Islet precursor cell (in vitro differentiated cells): Measurements from ENCODE around the gene TAS1R3.

Experiments
- DNase-seq: peaks from one replicate; pipeline ENCODE4 v3.0.0-alpha.2; 2018

The TAS1R3 gene

GRCh38 chr1:1324524-1325287 is 6.4 kb upstream of the TAS1R3 start, which contains the start of the genes CPTP and INTS11:
CPTP (plus strand) TSS chr1:1324802; CDS start chr1:1326911, 2,109 bp downstream.
INTS11 (minus strand) TSS chr1:1324660; CDS start chr1:1324608, 52 bp downstream.
- peak; percentile 96 for DNase-seq

DNA sequence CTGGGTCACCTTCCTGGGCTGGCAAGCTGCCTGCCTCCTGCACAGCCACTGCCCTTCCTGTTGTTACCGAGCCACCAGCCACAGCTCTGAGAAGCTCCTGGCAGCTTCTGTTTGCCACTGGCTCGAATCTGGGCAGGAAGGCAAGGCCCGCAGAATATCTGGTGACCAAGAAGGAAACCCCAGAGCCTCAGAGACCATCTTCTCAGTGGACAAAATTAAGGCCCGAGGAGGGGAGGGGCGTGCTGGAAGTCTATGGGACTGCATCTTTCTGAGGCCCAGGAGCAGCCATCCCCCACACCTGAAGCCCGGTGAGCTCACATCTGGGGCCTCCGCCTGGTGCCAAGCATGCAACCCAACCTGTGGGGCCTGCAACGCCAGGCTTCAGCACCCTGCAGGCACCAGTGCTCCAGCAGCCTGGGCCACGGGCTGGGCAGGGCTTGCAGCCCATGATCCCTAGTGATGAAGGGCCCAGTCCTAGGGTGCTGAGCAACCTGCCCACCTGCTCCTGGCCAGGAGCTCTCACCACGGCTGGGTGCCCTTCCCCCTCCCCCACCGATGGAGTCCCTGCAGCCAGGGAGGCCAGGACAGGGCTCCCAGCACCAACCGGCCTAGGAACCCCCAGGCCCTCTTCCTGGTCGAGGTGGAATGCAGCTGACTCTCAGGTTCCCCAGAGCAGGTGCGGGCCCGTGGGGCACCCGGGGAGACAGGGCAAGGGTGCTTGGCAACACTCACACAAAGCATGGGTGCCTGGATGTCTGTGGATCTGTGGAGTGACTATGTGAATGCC is 5.6 kb upstream of the TAS1R3 start:
- no peak for DNase-seq

- DNase-seq = no peak
Observed at GRCh38 chr1:1326075-1326605, 4.9 kb upstream of the TAS1R3 start.

DNA sequence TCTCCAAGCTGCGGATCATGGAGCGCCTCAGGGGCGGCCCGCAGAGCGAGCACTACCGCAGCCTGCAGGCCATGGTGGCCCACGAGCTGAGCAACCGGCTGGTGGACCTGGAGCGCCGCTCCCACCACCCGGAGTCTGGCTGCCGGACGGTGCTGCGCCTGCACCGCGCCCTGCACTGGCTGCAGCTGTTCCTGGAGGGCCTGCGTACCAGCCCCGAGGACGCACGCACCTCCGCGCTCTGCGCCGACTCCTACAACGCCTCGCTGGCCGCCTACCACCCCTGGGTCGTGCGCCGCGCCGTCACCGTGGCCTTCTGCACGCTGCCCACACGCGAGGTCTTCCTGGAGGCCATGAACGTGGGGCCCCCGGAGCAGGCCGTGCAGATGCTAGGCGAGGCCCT is 3.8 kb upstream of the TAS1R3 start:
- no peak for DNase-seq

DNA sequence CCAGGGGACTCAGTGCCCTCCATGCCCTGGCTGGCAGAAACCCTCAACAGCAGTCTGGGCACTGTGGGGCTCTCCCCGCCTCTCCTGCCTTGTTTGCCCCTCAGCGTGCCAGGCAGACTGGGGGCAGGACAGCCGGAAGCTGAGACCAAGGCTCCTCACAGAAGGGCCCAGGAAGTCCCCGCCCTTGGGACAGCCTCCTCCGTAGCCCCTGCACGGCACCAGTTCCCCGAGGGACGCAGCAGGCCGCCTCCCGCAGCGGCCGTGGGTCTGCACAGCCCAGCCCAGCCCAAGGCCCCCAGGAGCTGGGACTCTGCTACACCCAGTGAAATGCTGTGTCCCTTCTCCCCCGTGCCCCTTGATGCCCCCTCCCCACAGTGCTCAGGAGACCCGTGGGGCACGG is 2.8 kb upstream of the TAS1R3 start:
- DNase-seq = no peak

DNA sequence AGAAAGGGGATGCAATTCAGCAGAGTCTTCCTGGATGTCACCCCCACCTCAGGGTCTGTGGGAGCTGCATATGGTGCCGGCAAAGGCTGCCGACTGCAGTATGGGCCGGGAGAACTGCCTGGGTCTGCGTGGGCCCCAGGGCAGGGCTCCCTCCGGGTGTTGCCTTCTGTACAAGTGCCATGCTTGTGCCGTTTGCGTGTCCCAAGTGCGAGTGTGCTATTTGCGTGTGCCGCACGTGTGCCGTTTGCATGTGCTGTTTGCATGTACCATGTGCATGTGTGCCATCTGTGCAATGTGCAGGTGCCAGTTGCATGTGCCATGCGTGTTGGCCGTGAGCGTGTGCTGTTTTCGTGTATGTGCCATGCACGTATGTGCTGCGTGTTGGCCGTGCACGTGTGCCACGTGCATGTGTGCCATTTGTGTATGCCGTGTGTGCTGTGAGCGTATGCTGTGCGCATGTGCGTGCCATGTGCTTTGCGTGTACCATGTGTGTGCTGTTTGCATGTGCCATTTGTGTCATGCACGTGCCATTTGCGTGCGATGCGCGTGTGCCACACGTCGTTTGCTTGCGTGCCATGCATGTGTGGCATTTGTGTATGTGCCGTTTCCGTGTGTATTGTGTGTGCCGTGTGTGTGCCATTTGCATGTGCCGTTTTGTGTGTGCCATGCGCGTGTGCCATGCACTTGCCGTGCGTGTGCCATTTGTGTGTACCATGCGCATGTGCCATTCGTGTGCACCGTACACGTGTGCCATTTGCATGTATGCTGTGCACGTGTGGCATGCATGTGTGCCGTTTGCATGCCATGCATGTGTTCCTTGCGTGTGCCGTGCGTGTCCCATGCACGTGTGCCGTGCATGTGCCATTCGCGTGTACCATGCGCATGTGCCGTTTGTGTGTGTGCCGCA is 1.5 kb upstream of the TAS1R3 start:
- DNase-seq = no peak

GRCh38 chr1:1330366-1331067 is 563 bp upstream of the TAS1R3 start:
- no peak for DNase-seq

GRCh38 chr1:1332031-1332755 is 1.1 kb downstream of the TAS1R3 start:
- no peak for DNase-seq

DNA sequence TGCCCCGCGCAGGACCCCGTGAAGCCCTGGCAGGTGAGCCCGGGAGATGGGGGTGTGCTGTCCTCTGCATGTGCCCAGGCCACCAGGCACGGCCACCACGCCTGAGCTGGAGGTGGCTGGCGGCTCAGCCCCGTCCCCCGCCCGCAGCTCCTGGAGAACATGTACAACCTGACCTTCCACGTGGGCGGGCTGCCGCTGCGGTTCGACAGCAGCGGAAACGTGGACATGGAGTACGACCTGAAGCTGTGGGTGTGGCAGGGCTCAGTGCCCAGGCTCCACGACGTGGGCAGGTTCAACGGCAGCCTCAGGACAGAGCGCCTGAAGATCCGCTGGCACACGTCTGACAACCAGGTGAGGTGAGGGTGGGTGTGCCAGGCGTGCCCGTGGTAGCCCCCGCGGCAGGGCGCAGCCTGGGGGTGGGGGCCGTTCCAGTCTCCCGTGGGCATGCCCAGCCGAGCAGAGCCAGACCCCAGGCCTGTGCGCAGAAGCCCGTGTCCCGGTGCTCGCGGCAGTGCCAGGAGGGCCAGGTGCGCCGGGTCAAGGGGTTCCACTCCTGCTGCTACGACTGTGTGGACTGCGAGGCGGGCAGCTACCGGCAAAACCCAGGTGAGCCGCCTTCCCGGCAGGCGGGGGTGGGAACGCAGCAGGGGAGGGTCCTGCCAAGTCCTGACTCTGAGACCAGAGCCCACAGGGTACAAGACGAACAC is 1.8 kb downstream of the TAS1R3 start:
- no peak for DNase-seq

- no peak for DNase-seq
Observed at GRCh38 chr1:1333551-1334241, 2.6 kb downstream of the TAS1R3 start.

DNA sequence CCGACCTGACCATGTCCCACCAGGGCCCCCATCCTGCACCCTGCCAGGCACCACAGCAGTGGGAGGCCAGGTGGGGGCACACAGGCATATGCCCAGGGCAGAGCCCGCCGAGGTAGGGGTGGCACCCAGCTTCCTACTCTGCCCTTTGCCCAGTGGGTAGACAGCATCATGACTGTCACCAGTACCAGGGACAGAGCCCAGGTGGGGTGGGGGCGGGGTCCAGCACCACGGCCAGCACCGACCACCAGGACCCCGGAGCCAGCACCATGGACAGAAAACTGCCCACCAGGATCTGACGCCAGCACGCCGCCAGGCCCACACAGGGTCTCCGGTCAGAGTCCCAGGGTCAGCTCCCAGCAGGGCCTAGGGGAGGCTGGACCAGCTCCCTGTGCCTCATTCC is 3.8 kb downstream of the TAS1R3 start:
- peak; percentile 85 for DNase-seq

GRCh38 chr1:1335283-1335682 is 4.2 kb downstream of the TAS1R3 start:
- DNase-seq = no peak

GRCh38 chr1:1335792-1336248 is 4.7 kb downstream of the TAS1R3 start:
- DNase-seq = no peak

- DNase-seq = no peak
Observed at GRCh38 chr1:1336446-1336845, 5.4 kb downstream of the TAS1R3 start.

- no peak for DNase-seq
Observed at GRCh38 chr1:1336931-1337792, 6.1 kb downstream of the TAS1R3 start.

DNA sequence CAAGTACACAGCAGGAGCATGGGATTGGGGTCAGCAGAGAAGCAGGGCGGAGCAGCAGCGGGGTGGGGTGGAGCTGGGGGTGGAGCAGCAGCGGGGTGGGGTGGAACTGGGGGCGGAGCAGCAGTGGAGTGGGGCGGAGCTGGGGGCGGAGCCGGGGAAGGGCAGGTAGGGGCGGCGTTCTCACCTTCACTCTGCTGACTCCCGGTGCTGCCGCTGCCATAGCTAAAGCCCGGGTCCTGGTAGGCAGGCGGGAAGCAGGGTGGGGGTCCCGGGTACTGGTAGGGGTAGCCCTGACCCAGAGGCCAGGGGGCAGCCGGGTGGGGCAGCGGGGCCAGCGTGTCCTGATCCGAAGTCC is 6.7 kb downstream of the TAS1R3 start:
- no peak for DNase-seq

DNA sequence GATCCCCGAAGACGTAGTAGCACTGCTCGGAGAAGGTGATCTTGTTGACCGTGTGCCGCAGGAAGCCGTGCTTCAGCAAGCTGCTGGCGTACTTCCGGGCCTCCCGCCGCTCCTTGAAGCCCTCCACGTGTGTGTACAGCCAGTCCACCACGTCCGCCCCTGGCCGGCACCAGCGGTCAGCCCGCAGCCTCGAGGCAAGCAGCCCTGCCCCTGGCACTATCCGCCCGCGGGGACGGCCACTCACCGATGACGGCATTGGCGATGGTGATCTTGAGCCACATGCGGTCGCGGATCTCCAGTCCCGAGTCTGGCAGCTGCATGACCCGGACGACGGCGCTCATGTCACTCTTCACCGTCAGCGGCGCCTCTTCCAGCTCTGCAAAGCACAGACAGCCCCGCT is 7.2 kb downstream of the TAS1R3 start:
- no peak for DNase-seq

DNA sequence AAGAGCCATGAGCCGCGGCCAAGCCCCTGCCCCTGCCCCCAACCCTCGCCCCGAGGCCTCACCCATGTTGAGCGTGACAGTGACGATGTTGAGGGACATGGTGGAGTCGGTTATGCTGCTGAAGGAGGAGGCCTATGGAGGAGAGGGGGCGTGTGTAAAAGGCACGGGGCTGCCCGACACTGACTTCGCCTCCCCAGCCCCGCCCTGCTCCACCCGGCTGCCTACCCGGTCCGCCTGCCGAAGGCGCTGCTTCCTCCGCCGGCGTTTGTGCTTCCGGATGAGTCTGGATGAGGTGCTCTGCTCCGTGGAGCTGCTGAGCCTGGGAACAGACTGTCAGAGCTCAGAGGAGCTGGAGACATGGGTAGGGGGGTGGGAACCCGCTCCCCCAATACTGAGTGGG is 9.1 kb downstream of the TAS1R3 start:
- no peak for DNase-seq
